K562 (cell line): ENCODE data around the gene TNIP1. TPM values are rescaled to one million over a fixed set of nuclear protein-coding genes. Genes with fewer than 3 reads are reported as not detected.

ENCODE experiments used
- ATF1 ChIP-seq, 2 experiments: fragments of 450-650 bp in 1 of 2; IDR thresholded peaks; 2 replicates each; pipeline ENCODE4 v1.6.1; 2016; ENCODE audit warnings: missing compliant biosample characterization in 1 of 2, missing genetic modification characterization in 1 of 2
- CBX8 ChIP-seq: fragments of 200-600 bp; sonication (generic); IDR thresholded peaks from 2 replicates; pipeline ENCODE4 v1.6.1; 2012; ENCODE audit warnings: borderline replicate concordance, mixed run types, low read depth, mild to moderate bottlenecking, moderate library complexity, mixed read lengths, low read length, control low read depth, inconsistent platforms; ENCODE audit not compliant: poor library complexity, severe bottlenecking; ENCODE audit errors: extremely low read depth
- CCAR2 ChIP-seq: fragments of 200-400 bp; formaldehyde crosslinking; IDR thresholded peaks from 2 replicates; pipeline ENCODE4 v1.6.1; 2017; ENCODE audit warnings: mild to moderate bottlenecking, low read depth, low read length
- CTCFL ChIP-seq: IDR thresholded peaks from 2 replicates; pipeline ENCODE4 v1.6.1; 2011; ENCODE audit warnings: borderline replicate concordance, low read depth, mild to moderate bottlenecking, moderate library complexity, low read length; ENCODE audit not compliant: insufficient read depth, poor library complexity, severe bottlenecking
- ELF1 ChIP-seq: fragments of 200-800 bp; sonication (Bioruptor generic); IDR thresholded peaks from 2 replicates; pipeline ENCODE4 v1.6.1; 2016; ENCODE audit warnings: missing genetic modification characterization, missing compliant biosample characterization
- ETS2 ChIP-seq: IDR thresholded peaks from 2 replicates; pipeline ENCODE4 v1.6.1; 2016; ENCODE audit warnings: borderline replicate concordance, missing genetic modification characterization, mild to moderate bottlenecking, moderate library complexity, missing compliant biosample characterization; ENCODE audit not compliant: poor library complexity, severe bottlenecking
- HDAC3 ChIP-seq: fragments of 450-650 bp; IDR thresholded peaks from 2 replicates; pipeline ENCODE4 v1.6.1; 2018; ENCODE audit warnings: borderline replicate concordance, mild to moderate bottlenecking, moderate library complexity; ENCODE audit not compliant: partially characterized antibody
- ILK ChIP-seq: fragments of 450-650 bp; IDR thresholded peaks from 2 replicates; pipeline ENCODE4 v1.6.1; 2016; ENCODE audit warnings: missing genetic modification characterization, low read depth, mild to moderate bottlenecking, missing compliant biosample characterization, moderate library complexity, borderline replicate concordance
- KAT8 ChIP-seq: fragments of 450-650 bp; IDR thresholded peaks from 2 replicates; pipeline ENCODE4 v1.6.1; 2016; ENCODE audit warnings: low read depth, mild to moderate bottlenecking
- MEF2D ChIP-seq: conservative IDR thresholded peaks from 2 replicates; pipeline ENCODE4 v1.6.1; 2016; ENCODE audit warnings: low read depth, missing genetic modification characterization, missing compliant biosample characterization
- NEUROD1 ChIP-seq: fragments of 150-350 bp; IDR thresholded peaks from 2 replicates; pipeline ENCODE4 v1.6.1; 2014; ENCODE audit warnings: borderline replicate concordance, low read length, low read depth; ENCODE audit not compliant: partially characterized antibody
- NFYB ChIP-seq: IDR thresholded peaks from 2 replicates; pipeline ENCODE4 v1.6.1; 2011; ENCODE audit warnings: mild to moderate bottlenecking, moderate library complexity; ENCODE audit not compliant: insufficient read length; ENCODE audit errors: extremely low read depth
- PKNOX1 ChIP-seq: fragments of 450-650 bp; IDR thresholded peaks from 2 replicates; pipeline ENCODE4 v1.6.1; 2016
- SIRT6 ChIP-seq: IDR thresholded peaks from one replicate; pipeline ENCODE4 v1.6.1; 2012; ENCODE audit warnings: low read depth, mild to moderate bottlenecking, control low read depth, inconsistent platforms, low read length, moderate library complexity
- SMAD1 ChIP-seq: fragments of 150-350 bp; IDR thresholded peaks from 2 replicates; pipeline ENCODE4 v1.6.1; 2014; ENCODE audit warnings: low read length, low read depth; ENCODE audit not compliant: partially characterized antibody
- SNRNP70 ChIP-seq: fragments of 200-400 bp; formaldehyde crosslinking; optimal IDR thresholded peaks from 2 replicates; pipeline ENCODE3; 2017; ENCODE audit warnings: low read depth, low read length
- VEZF1 ChIP-seq: fragments of 200-800 bp; sonication (Bioruptor generic); IDR thresholded peaks from 2 replicates; pipeline ENCODE4 v1.6.1; 2017; ENCODE audit warnings: missing genetic modification characterization, missing compliant biosample characterization
- ZBTB9 ChIP-seq: fragments of 450-650 bp; formaldehyde crosslinking; IDR thresholded peaks from 2 replicates; pipeline ENCODE4 v1.4.0; 2020; ENCODE audit warnings: mild to moderate bottlenecking, moderate library complexity
- ZNF133 ChIP-seq: fragments of 250-450 bp; sonication (Bioruptor Pico); IDR thresholded peaks from 2 replicates; pipeline ENCODE4 v1.4.0; 2020; ENCODE audit warnings: mild to moderate bottlenecking
- ZNF197 ChIP-seq: fragments of 200-800 bp; sonication (Bioruptor generic); IDR thresholded peaks from 2 replicates; pipeline ENCODE4 v1.6.1; 2016; ENCODE audit warnings: low read depth, missing genetic modification characterization, missing compliant biosample characterization
- ZNF274 ChIP-seq: IDR thresholded peaks from 2 replicates; pipeline ENCODE4 v1.6.1; 2011; ENCODE audit warnings: low read depth, mild to moderate bottlenecking, low read length, moderate library complexity, borderline replicate concordance
- ZNF589 ChIP-seq: fragments of 200-800 bp; sonication (Bioruptor generic); IDR thresholded peaks from 2 replicates; pipeline ENCODE4 v1.6.1; 2016; ENCODE audit warnings: low read depth, missing genetic modification characterization, missing compliant biosample characterization
- polyA plus RNA-seq, 8 experiments: library from polyadenylated mRNA; depleted of rRNA in 4 of 8; stranded (reverse) in 5 of 8; unstranded in 3 of 8; fragments of >200 nt; fragmentation: Nextera tagmentation in 2 of 8; fragmentation: Illumina TruSeq in 1 of 8; extraction: Ambion mirVana in 2 of 8; extraction: Trizol in 1 of 8; gene quantifications; 2 replicates each; pipeline versions ENCODE4 v1.2.1 to v1.2.3, GENCODE V29; 2011 to 2014; ENCODE audit warnings: inconsistent platforms in 1 of 8, missing spikeins in 1 of 8
- total RNA-seq, 7 experiments: library from RNA; depleted of rRNA in 6 of 7; stranded (reverse); fragments of >200 nt in 6 of 7; fragmentation: Illumina TruSeq in 2 of 7; extraction: Trizol in 2 of 7; gene quantifications; 2 replicates each; pipeline versions ENCODE4 v1.2.1 to v1.2.3, GENCODE V29; 2011 to 2021; ENCODE audit warnings: low replicate concordance in 1 of 7

The TNIP1 gene
- total and polyA plus RNA-seq, 9 of the 15 experiments (the other 6 are each of a cell fraction or from before 2014, with no cell fraction given): 0.46 to 41.0 (median 24.6) TPM

- no peak for TF ChIP-seq KAT8
- TF ChIP-seq ATF1 (CRISPR knock-in tag; IDR thresholded peaks at IDR 0.05): no peak
- TF ChIP-seq ATF1 (tag; IDR thresholded peaks at IDR 0.05): no peak
- no peak for TF ChIP-seq SNRNP70
- no peak for TF ChIP-seq ILK
- TF ChIP-seq NEUROD1: peak; percentile 17
- TF ChIP-seq MEF2D: 0 out of 2 replicates have a peak, but pooled peaks have one; percentile 17
- TF ChIP-seq HDAC3: no peak
- no peak for TF ChIP-seq ELF1
- peak; percentile 21; the same call in 1 of the 2 replicates for TF ChIP-seq ZNF589 (CRISPR knock-in tag)
- TF ChIP-seq CBX8: no peak
- TF ChIP-seq CCAR2: no peak
- TF ChIP-seq CTCFL: no peak
- peak; percentile 66 for TF ChIP-seq VEZF1
- no peak for TF ChIP-seq ZNF274
- TF ChIP-seq ETS2 (tag): no peak
- 0 out of 2 replicates have a peak, but pooled peaks have one; percentile 9 for TF ChIP-seq ZBTB9
- TF ChIP-seq SIRT6: no peak
- TF ChIP-seq PKNOX1: no peak
- peak; percentile 28 for TF ChIP-seq SMAD1
- peak; percentile 67; the same call in 1 of the 2 replicates for TF ChIP-seq ZNF197 (CRISPR knock-in tag)
- TF ChIP-seq NFYB: no peak
- TF ChIP-seq ZNF133 (CRISPR knock-in tag): no peak
These were observed 20.3 kb upstream of the TNIP1 start (continued) for GRCh38 chr5:151101151-151101550.
